OCI-LY3 (cell line): ENCODE results near the gene EPC1.

Experiments used
- H2AFZ ChIP-seq: fragments of 200-600, 300-600 bp; shearing (Covaris generic); 2 replicates; pipeline ENCODE4 v1.6.0; 2014; ENCODE audit warnings: antibody characterized with exemption, low read depth, low read length
- H3K27ac ChIP-seq: fragments of 200-600, 300-600 bp; sonication (generic); 2 replicates; pipeline ENCODE4 v1.5.1; 2014; ENCODE audit warnings: mild to moderate bottlenecking, low read length, moderate library complexity, mixed read lengths
- H3K27me3 ChIP-seq: fragments of 200-600, 300-600 bp; sonication (generic); 2 replicates; pipeline ENCODE4 v1.6.1; 2014; ENCODE audit warnings: low read depth, low read length, mixed read lengths
- H3K36me3 ChIP-seq: fragments of 200-600, 300-600 bp; sonication (generic); replicated peaks from 2 replicates; pipeline ENCODE3; 2014; ENCODE audit warnings: low read depth, low read length, mixed read lengths
- H3K4me1 ChIP-seq: fragments of 300-600, 200-600 bp; sonication (generic); 2 replicates; pipeline ENCODE4 v1.6.1; 2014; ENCODE audit warnings: low read length, mixed read lengths
- H3K4me2 ChIP-seq: fragments of 200-600, 300-600 bp; sonication (generic); 2 replicates; pipeline ENCODE4 v1.6.1; 2014; ENCODE audit warnings: low read length, mixed read lengths
- H3K4me3 ChIP-seq: fragments of 300-600, 200-600 bp; sonication (generic); 2 replicates; pipeline ENCODE4 v1.5.1; 2014; ENCODE audit warnings: antibody characterized with exemption, mild to moderate bottlenecking, low read length, moderate library complexity
- H3K79me2 ChIP-seq: fragments of 300-600, 200-600 bp; shearing (Covaris generic); 2 replicates; pipeline ENCODE4 v1.6.1; 2014; ENCODE audit warnings: mild to moderate bottlenecking, low read length, mixed read lengths
- H3K9ac ChIP-seq: fragments of 300-600, 200-600 bp; shearing (Covaris generic); 2 replicates; pipeline ENCODE4 v1.6.0; 2014; ENCODE audit warnings: mild to moderate bottlenecking, low read length, moderate library complexity
- H3K9me3 ChIP-seq: fragments of 200-600, 300-600 bp; shearing (Covaris generic); 2 replicates; pipeline ENCODE4 v1.6.1; 2014; ENCODE audit warnings: low read length, mixed read lengths; ENCODE audit not compliant: insufficient read depth
- H4K20me1 ChIP-seq: fragments of 200-600, 300-600 bp; sonication (generic); 2 replicates; pipeline ENCODE4 v1.6.1; 2016; ENCODE audit warnings: low read length, mixed read lengths; ENCODE audit not compliant: insufficient read depth
- EZH2phosphoT487 ChIP-seq: fragments of 200-600 bp; shearing (Covaris generic); IDR thresholded peaks from 2 replicates; pipeline ENCODE4 v1.6.1; 2018; ENCODE audit warnings: antibody characterized with exemption, mixed run types, low read depth
- TF ChIP-seq, protein P1 (sequence below): fragments of 200-600, 300-600 bp; sonication (generic); IDR thresholded peaks from 2 replicates; pipeline ENCODE4 v1.5.1; 2014; ENCODE audit warnings: antibody characterized with exemption, low read length, low read depth

EPC1 gene

GRCh38 chr10:32388258-32389027 is 41.5 kb upstream of the EPC1 start:
- no peak overlapping the region for H2AFZ ChIP-seq
- H4K20me1 ChIP-seq, result no peaks in the 10 kb centered on the region
- no peaks in the 10 kb centered on the region for H3K4me1 ChIP-seq
- H3K79me2 ChIP-seq, result no peaks in the 10 kb centered on the region
- H3K27me3 ChIP-seq, result no peaks in the 10 kb centered on the region
- H3K4me3 ChIP-seq, result no peak overlapping the region
- H3K27ac ChIP-seq, result no peak overlapping the region
- H3K9me3 ChIP-seq, result no peaks in the 10 kb centered on the region
- TF ChIP-seq, protein P1, sequence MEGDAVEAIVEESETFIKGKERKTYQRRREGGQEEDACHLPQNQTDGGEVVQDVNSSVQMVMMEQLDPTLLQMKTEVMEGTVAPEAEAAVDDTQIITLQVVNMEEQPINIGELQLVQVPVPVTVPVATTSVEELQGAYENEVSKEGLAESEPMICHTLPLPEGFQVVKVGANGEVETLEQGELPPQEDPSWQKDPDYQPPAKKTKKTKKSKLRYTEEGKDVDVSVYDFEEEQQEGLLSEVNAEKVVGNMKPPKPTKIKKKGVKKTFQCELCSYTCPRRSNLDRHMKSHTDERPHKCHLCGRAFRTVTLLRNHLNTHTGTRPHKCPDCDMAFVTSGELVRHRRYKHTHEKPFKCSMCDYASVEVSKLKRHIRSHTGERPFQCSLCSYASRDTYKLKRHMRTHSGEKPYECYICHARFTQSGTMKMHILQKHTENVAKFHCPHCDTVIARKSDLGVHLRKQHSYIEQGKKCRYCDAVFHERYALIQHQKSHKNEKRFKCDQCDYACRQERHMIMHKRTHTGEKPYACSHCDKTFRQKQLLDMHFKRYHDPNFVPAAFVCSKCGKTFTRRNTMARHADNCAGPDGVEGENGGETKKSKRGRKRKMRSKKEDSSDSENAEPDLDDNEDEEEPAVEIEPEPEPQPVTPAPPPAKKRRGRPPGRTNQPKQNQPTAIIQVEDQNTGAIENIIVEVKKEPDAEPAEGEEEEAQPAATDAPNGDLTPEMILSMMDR, result no peak
- TF ChIP-seq EZH2phosphoT487, result no peak
- H3K4me2 ChIP-seq, result no peak overlapping the region
- no peaks in the 10 kb centered on the region for H3K36me3 ChIP-seq
- no peak overlapping the region for H3K9ac ChIP-seq

- H3K27me3 ChIP-seq, result no peaks in the 10 kb centered on the region
- H3K4me1 ChIP-seq, result no peaks in the 10 kb centered on the region
- no peaks in the 10 kb centered on the region for H3K36me3 ChIP-seq
- no peak overlapping the region for H3K27ac ChIP-seq
- no peak overlapping the region for H3K9ac ChIP-seq
- no peak overlapping the region for H2AFZ ChIP-seq
- no peak for TF ChIP-seq EZH2phosphoT487
- TF ChIP-seq, protein P1, result no peak
- no peak overlapping the region for H3K4me2 ChIP-seq
- no peak overlapping the region for H3K4me3 ChIP-seq
- H4K20me1 ChIP-seq, result no peaks in the 10 kb centered on the region
- no peaks in the 10 kb centered on the region for H3K79me2 ChIP-seq
- no peaks in the 10 kb centered on the region for H3K9me3 ChIP-seq
These were observed 39.8 kb upstream of the EPC1 start for GRCh38 chr10:32386623-32387260.

DNA sequence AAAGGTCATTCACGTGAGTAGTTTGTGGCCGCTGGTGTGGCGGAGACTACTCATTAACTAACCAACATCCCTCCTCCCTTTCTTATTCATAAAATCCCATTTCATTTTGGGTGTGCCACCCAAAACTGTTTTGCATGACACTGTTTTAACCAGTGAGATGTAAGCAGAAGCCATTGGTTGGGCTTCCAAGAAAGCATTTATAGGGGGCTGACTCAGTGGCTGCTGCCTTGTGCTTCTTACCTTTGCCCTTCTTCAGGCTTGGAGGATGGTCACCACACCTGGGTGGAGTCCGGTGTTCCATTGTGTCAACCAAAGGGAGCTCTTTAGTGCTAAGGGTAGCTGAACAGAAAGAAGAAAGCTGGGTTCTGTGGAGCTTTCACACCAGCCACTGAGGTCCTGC is 37.2 kb upstream of the EPC1 start:
- H3K36me3 ChIP-seq, result no peaks in the 10 kb centered on the region
- H4K20me1 ChIP-seq, result no peaks in the 10 kb centered on the region
- H3K9me3 ChIP-seq, result no peaks in the 10 kb centered on the region
- no peak overlapping the region for H3K4me3 ChIP-seq
- H3K79me2 ChIP-seq, result no peaks in the 10 kb centered on the region
- no peak overlapping the region for H3K4me2 ChIP-seq
- H2AFZ ChIP-seq, result no peak overlapping the region
- no peak overlapping the region for H3K9ac ChIP-seq
- no peak overlapping the region for H3K27ac ChIP-seq
- peaks cover 9% of the 10 kb centered on the region for H3K4me1 ChIP-seq
- H3K27me3 ChIP-seq, result no peaks in the 10 kb centered on the region
- TF ChIP-seq EZH2phosphoT487, result no peak
- TF ChIP-seq, protein P1, result no peak

- Histone ChIP-seq H3K36me3 (no peaks in the 10 kb centered on the region), H3K9me3 (no peaks in the 10 kb centered on the region), H4K20me1 (no peaks in the 10 kb centered on the region), H3K9ac (no peak overlapping the region), H3K79me2 (peaks cover 3% of the 10 kb centered on the region; the same call in 1 of the 2 replicates), H3K27ac (no peak overlapping the region), H2AFZ (no peak overlapping the region), H3K4me2 (no peak overlapping the region), H3K4me3 (no peak overlapping the region), H3K4me1 (peaks cover 17% of the 10 kb centered on the region), H3K27me3 (no peaks in the 10 kb centered on the region)
- no peak for TF ChIP-seq EZH2phosphoT487
- TF ChIP-seq, protein P1, result no peak
These were observed 34.2 kb upstream of the EPC1 start for GRCh38 chr10:32381165-32381564.
